Neural cell (in vitro differentiated cells): ENCODE measurements around the gene EXOC2.

ENCODE experiments used
- EP300 ChIP-seq: fragments of 450-650 bp; conservative IDR thresholded peaks from 2 replicates; pipeline ENCODE4 v1.6.1; 2014; ENCODE audit warnings: antibody characterized with exemption, mild to moderate bottlenecking, moderate library complexity; ENCODE audit not compliant: poor library complexity, severe bottlenecking
- TAF1 ChIP-seq: IDR thresholded peaks from 2 replicates; pipeline ENCODE4 v1.6.1; 2012; ENCODE audit warnings: low read depth
- TF ChIP-seq, protein P1 (sequence below): fragments of 450-650 bp; IDR thresholded peaks from 2 replicates; pipeline ENCODE4 v1.5.1; 2014; ENCODE audit warnings: antibody characterized with exemption, mild to moderate bottlenecking, moderate library complexity; ENCODE audit not compliant: poor library complexity, severe bottlenecking

- TF ChIP-seq, protein P1, sequence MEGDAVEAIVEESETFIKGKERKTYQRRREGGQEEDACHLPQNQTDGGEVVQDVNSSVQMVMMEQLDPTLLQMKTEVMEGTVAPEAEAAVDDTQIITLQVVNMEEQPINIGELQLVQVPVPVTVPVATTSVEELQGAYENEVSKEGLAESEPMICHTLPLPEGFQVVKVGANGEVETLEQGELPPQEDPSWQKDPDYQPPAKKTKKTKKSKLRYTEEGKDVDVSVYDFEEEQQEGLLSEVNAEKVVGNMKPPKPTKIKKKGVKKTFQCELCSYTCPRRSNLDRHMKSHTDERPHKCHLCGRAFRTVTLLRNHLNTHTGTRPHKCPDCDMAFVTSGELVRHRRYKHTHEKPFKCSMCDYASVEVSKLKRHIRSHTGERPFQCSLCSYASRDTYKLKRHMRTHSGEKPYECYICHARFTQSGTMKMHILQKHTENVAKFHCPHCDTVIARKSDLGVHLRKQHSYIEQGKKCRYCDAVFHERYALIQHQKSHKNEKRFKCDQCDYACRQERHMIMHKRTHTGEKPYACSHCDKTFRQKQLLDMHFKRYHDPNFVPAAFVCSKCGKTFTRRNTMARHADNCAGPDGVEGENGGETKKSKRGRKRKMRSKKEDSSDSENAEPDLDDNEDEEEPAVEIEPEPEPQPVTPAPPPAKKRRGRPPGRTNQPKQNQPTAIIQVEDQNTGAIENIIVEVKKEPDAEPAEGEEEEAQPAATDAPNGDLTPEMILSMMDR = no peak
- no peak for TF ChIP-seq EP300
- TF ChIP-seq TAF1 = no peak
These were observed 181.3 kb downstream of the EXOC2 start for GRCh38 chr6:511488-512137.
